ENCODE results near the gene FAM171A1.

DNA sequence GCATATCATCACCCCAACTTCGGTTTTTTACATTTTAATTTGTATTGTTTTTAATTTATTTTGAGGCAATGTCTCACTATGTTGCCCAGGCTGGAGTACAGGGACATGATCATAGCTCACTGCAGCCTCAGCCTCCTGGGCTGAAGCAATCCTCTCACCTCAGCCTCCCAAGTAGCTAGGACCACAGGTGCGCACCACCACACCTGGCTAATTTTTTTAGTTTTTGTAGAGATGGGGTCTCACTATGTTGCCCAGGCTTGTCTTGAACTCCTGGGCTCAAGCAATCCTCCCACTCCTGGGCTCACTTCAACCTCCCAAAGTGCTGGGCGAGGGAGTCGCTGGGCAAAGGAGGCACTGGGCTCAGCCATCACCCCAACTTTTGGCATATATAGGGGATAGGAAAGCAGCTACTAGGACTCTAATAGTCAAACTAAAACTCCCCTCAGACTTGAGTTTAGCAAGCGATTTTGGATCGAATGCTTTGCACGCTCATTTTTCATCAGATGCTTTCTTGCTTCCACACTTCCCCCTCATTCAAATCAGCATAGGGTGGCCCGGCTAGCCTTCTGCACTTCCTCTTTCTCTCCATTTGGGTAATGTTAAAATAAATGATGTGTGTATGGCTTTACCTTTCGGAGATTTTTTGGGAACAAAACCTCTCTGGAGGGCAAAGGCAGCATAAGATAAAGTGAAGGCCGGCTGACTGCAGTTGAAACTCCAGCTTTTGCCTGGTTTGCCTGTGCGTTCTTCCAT is 181.8 kb downstream of the FAM171A1 start:
- TF ChIP-seq, protein P1, sequence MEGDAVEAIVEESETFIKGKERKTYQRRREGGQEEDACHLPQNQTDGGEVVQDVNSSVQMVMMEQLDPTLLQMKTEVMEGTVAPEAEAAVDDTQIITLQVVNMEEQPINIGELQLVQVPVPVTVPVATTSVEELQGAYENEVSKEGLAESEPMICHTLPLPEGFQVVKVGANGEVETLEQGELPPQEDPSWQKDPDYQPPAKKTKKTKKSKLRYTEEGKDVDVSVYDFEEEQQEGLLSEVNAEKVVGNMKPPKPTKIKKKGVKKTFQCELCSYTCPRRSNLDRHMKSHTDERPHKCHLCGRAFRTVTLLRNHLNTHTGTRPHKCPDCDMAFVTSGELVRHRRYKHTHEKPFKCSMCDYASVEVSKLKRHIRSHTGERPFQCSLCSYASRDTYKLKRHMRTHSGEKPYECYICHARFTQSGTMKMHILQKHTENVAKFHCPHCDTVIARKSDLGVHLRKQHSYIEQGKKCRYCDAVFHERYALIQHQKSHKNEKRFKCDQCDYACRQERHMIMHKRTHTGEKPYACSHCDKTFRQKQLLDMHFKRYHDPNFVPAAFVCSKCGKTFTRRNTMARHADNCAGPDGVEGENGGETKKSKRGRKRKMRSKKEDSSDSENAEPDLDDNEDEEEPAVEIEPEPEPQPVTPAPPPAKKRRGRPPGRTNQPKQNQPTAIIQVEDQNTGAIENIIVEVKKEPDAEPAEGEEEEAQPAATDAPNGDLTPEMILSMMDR (conservative IDR thresholded peaks at IDR 0.05 in 1 of 2, IDR thresholded peaks at IDR 0.05 in 1 of 2; ENCODE audit: low read depth in 1 of 2, low read length in 2 of 2): no peak
- TF ChIP-seq EZH2 (IDR thresholded peaks at IDR 0.05; ENCODE audit: low read length, missing control alignments): no peak

All from fibroblast of lung (primary cell).